Stimulated activated CD8-positive, alpha-beta memory T cell treated with anti-CD3 and anti-CD28 coated beads, Interleukin-2, amount 100 ng/mL, for 1 hour (primary cell): ENCODE measurements around the gene YIF1A.
A peak's percentile ranks its signal among the peaks of the same experiment; 100 is the strongest.
"Not testable (repeated sequence)": the region's sequence is repeated elsewhere in the genome, so short reads cannot be mapped to it uniquely, and the experiment has no call there.

ENCODE experiments used
- DNase-seq, 2 donors: peaks; one replicate each; pipeline ENCODE4 v3.0.0-alpha.2; 2020; ENCODE audit warnings: low read depth in 2 of 2

Gene YIF1A

GRCh38 chr11:66286699-66287098 is 2.2 kb downstream of the YIF1A start:
- DNase-seq, result no peak

GRCh38 chr11:66285250-66285947 is 3.5 kb downstream of the YIF1A start:
- DNase-seq, result no peak

GRCh38 chr11:66284526-66285078 is 4.3 kb downstream of the YIF1A start:
- DNase-seq, result no peak

- DNase-seq, result no peak
Observed at GRCh38 chr11:66283461-66284105, 5.4 kb downstream of the YIF1A start.

GRCh38 chr11:66282468-66283455 is 6.2 kb downstream of the YIF1A start:
- DNase-seq, result peak; percentile 99

- no peak for DNase-seq
Observed at GRCh38 chr11:66281776-66282467, 7.0 kb downstream of the YIF1A start.

- DNase-seq, result no peak
Observed at GRCh38 chr11:66281001-66281400, 7.9 kb downstream of the YIF1A start.

- no peak for DNase-seq
Observed at GRCh38 chr11:66280428-66280827, 8.5 kb downstream of the YIF1A start.

GRCh38 chr11:66279092-66279734 is 9.7 kb downstream of the YIF1A start:
- no peak for DNase-seq

GRCh38 chr11:66278363-66279091 is 10.4 kb downstream of the YIF1A start:
- no peak for DNase-seq

GRCh38 chr11:66277471-66278362 is 11.2 kb downstream of the YIF1A start, which contains the start of gene CNIH2:
TSS of gene CNIH2 (plus strand) at chr11:66278175. CDS start at chr11:66278457, 282 bp downstream.
- DNase-seq, result peak in 1 of 2 donors; percentile 17

- DNase-seq, result not testable (repeated sequence)
Observed at GRCh38 chr11:66277064-66277463, 11.9 kb downstream of the YIF1A start.

GRCh38 chr11:66276619-66277018 is 12.3 kb downstream of the YIF1A start:
- DNase-seq, result not testable (repeated sequence)

GRCh38 chr11:66275984-66276612 is 12.8 kb downstream of the YIF1A start:
- DNase-seq, result no peak

- DNase-seq, result no peak
Observed at GRCh38 chr11:66275396-66275795, 13.5 kb downstream of the YIF1A start.

- DNase-seq, result no peak
Observed at GRCh38 chr11:66274219-66274618, 14.7 kb downstream of the YIF1A start.

- DNase-seq, result no peak
Observed at GRCh38 chr11:66272596-66272995, 16.3 kb downstream of the YIF1A start.

- DNase-seq, result no peak
Observed at GRCh38 chr11:66271816-66272215, 17.1 kb downstream of the YIF1A start.
